Stimulated activated CD8-positive, alpha-beta memory T cell treated with anti-CD3 and anti-CD28 coated beads, Interleukin-12 subunit alpha, Interleukin-12 subunit beta, amount 100 ng/mL, for 4 hours (primary cell): ENCODE results near the gene LGALS3BP.

Source experiments
- DNase-seq: peaks from one replicate; pipeline ENCODE4 v3.0.0-alpha.2; 2020; ENCODE audit warnings: low read depth

The LGALS3BP gene

DNA sequence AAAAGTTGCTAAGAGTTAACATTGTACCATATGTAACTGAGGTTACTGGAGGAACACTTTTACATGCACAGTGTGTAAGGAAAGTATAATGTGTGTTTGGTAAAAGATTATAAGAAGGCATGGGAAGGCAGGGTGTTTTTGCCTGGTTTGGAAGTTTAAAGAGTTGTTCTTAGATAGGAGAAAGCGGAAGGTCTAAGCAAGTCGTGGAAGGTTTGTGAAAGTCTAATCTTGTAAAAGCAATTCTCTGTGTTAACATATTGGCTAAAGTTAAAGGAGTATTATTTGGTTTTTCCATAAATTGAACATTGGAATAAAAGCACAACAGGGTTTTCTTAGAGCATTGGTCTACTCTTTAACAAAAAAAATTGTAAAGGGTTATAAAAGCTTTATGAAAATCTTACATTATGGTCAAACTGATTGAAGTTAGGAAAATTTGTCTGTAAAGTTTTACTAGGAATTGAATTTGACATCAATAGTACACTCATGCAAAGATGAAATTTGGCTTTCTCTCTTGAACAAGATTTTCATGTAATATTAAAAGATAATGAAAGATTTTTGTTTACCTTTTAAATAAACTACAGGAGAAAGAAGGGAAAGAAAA, 34.5 kb upstream of the LGALS3BP start:
- no peak for DNase-seq

DNA sequence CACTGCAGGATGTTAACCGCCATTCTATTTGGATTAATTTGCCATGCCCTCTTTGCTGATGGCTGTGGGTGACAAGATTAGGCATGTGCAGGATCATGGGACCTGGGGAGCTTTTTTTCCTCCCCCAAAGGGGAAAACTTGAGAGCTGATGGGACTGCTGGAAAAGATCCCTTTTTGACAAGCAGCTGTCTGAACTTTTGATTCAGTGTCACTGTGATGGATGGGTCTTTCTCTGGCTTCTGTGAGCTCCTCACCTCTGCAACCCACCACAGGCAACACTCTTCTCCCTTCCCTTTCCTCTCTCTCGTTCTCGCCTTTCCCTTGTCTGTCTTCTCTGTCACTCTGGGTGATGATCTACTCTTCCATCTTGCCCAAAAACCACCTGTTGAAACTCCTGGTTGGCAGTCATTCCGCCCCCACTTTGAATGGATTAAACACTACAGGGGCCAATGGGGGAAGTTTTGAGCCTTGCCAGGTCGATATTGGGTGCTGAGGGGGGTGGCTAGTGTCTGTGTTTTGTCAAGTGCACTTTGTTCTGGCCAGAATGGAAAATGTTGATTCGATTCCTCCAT, 32.9 kb upstream of the LGALS3BP start:
- no peak for DNase-seq

- DNase-seq: no peak
These were observed 31.9 kb upstream of the LGALS3BP start for GRCh38 chr17:79011451-79012147.

DNA sequence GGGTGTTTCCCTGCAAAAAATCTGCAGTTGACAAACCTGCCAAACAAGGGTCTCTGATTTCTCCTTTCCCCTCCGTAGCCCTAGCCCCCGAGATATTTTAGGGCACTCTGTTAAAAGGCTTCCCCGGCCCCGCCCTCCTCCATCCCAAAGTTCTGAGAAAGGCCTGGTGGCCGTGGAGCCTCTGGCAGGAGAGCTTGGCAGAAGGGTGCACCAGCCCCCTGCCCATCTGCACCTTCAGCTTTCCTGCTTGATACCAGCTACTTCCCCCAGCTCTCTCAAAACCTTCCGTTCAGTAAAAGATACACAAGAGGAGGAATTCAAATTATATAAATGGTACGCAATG, 30.6 kb upstream of the LGALS3BP start:
- no peak for DNase-seq

GRCh38 chr17:79009397-79010303, 29.9 kb upstream of the LGALS3BP start, which contains the start of gene CANT1:
CANT1 (minus strand) TSS chr17:79009764; CDS start chr17:78997622, 12,142 bp downstream.
- peak; percentile 79 for DNase-seq

DNA sequence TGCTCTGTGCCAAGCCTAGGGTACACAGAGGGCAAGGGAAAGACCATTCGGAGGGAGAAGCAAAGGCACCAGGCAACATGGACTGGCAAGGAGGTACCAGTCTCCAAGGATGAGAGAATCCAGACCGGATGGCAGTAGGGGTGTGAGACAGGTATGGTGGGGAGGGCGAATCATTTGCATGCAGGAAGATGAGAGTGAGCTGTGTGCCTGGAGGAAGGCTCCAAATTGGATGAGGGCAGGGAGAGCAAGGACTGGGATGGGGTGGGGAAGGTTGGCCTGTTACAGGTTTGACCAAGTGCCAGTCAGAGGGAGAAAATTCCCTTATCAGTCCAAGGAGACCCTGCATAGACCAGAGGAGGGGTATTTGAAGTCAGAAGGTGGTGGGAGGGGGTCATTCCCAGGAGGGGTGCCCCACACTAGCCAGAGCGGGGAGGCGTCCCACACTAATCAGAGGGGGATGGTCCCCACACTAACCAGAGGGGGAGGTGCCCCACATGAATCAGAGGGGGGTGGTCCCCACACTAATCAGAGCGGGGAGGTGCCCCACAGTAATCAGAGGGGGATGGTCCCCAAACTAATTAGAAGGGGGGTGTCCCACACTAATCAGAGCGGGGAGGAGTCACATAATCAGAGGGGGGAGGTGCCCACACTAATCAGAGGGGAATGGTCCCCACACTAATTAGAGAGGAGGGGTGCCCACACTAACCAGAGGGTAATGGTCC, 29.1 kb upstream of the LGALS3BP start:
- DNase-seq: no peak

GRCh38 chr17:79007504-79008381, 28.0 kb upstream of the LGALS3BP start:
- no peak for DNase-seq

DNA sequence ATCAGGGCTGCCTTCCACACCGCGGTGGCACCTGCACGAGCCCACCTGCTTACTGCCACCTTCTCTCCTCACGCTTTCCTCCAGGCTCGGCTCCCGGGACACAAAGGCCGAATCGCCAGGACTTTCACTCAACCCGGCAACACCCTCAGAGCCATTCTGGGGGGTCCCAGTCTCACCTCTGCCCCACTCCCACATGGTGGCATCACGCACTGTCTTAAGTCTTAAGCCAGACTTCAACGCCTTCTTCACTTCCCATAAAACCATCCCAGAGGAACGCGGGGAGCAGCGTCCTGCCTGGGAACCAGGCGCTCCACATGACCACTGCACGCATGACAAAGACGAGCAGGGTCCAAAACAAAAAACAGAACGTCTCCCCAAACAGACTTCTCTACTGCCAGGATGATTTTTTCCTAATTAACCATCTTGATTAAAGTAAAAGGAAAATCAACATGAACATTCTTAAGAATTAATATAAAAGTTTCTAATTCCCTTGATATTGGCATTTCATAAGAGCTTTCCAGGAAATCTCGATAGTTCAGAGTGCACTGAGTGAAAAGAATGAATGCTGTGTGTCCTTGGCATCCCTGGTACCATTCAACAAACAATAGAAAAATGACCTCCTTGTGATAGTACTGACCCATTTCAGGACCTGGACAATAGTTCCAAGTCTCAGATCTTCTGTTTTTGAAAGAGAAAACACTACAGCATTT, 27.2 kb upstream of the LGALS3BP start:
- no peak for DNase-seq

DNA sequence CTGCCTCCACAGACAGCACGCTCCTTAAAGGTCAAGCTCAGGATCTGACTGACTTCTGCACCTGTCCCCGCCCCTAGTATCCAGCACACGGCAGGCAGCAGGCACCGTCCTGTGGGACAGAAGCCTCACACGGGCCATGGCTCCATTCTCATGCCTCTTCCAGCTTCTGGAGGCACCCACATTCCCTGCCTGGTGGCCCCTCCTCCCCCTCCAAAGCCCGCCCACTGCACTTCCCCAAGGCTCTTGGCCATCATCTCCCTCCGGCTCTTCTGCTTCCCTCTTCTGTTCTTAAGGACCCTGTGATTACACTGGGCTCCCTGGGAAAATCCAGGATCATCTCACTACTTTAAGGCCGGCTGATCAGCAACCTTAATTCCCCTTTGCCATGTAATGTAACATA, 26.3 kb upstream of the LGALS3BP start:
- DNase-seq: no peak

- DNase-seq: no peak
These were observed 25.5 kb upstream of the LGALS3BP start for GRCh38 chr17:79005063-79005861.

GRCh38 chr17:79003661-79004411, 24.1 kb upstream of the LGALS3BP start:
- no peak for DNase-seq

DNA sequence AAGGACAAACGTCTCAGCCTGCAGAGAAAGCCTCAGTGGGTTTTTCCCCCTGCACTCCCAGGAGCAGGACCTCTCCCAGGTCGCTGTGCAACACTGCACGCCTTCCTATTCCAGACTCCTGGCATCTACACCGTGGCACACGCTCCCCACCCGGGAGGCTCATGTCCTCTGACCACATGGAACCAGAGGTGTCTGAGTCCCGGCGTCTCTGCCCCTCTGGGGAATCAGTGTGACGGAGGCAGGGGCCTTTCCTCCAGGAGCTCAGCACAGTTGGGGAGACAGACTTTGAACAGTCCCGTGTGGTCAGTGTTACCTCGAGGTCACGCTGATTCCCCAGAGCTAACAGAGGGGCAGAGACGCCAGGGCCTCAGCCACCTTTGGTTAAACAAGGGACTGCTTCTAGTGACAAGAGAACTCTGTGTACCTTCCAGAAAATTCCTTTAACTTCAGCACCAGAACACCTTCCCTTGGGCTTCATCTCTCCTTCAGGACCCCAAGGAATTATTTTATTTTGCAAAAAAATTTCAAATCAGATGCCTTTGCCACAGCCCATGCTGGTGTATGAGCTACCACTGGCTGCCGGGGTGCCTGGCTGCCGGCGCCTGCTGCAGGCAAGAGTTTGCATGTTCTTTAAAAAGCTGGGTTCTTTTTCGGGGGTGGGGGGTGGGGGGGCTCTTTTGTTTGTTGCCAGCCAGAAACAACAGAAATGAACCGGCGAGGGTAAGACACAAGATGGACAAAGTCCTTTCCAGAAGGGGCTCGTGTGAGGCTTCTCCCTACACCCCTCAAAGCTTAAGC, 23.3 kb upstream of the LGALS3BP start:
- DNase-seq: no peak

- no peak for DNase-seq
These were observed 22.6 kb upstream of the LGALS3BP start for GRCh38 chr17:79002291-79002690.

DNA sequence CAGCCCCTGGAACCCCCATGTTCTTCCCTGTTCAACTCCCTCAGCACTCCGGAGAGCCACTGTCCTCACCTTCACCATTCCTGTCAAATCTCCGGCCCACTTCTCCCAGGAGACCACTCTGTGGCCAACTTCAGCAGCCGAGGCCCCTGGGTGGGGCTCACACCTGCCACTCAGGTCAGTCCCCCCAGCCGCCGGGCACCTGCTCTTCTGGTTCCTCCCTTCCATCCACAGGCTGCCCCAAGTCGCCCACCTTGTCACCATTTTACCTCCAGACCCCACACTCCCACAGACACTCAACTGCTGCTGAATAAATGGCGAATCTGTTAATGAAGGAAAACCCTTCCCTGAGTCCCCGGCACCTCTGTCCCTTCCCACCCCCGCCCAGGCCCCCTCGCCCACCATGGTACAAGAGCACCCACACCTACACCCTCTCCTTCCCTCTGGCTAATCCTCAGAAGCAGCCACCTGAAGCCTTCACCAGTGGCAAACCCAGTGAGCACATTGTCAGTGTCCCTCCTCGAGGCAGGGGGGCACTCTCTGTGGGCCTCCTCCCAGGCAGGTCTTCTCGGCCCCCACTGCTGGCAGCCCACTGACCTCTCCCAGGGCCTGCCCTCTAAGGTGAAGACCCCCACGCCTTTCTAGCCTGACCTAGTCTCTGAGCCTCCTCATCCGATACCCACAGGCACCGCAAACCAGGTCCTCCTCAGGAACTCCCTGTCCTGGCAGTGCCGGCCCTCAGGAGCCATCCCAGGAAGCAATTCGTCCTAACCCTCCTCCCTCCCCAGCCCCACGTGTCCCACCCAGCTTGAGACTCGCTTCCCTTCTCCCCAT, 21.7 kb upstream of the LGALS3BP start:
- no peak for DNase-seq

GRCh38 chr17:79000396-79001189, 20.9 kb upstream of the LGALS3BP start:
- DNase-seq: no peak

GRCh38 chr17:78999947-79000395, 20.2 kb upstream of the LGALS3BP start:
- no peak for DNase-seq
